ENCODE data around the gene FOXE1.

The FOXE1 gene

GRCh38 chr9:97847474-97848214, 5.4 kb upstream of the FOXE1 start:
- H3K36me3 ChIP-seq (ENCODE audit: control insufficient read depth in 2 of 2, insufficient read depth in 1 of 2, low read length in 2 of 2): no peaks in the 10 kb centered on the region
- H3K4me3 ChIP-seq (ENCODE audit: low read depth, low read length): no peak overlapping the region
- peaks cover 7% of the 10 kb centered on the region; the same call in 1 of the 2 replicates for H3K4me1 ChIP-seq (ENCODE audit: control insufficient read depth, insufficient read depth, low read length)
- no peak overlapping the region for H3K27ac ChIP-seq (ENCODE audit: extremely low read depth, low read depth, low read length)
- ChIA-PET POLR2A (no interaction called here), CTCF (interaction anchor here (1.2 kb wide), 1 partner anchor 77 kb away, joined by 4 read pairs; no protein-coding TSS in a partner anchor)
- no peak for TF ChIP-seq REST (tag by site-specific recombination; IDR thresholded peaks at IDR 0.05)
- TF ChIP-seq ZNF341 (tag by site-specific recombination; IDR thresholded peaks at IDR 0.05; ENCODE audit: low read depth): no peak
- TF ChIP-seq ZSCAN30 (tag by site-specific recombination; IDR thresholded peaks at IDR 0.05): no peak
- TF ChIP-seq INSM2 (tag by site-specific recombination; IDR thresholded peaks at IDR 0.05): no peak
- TF ChIP-seq ZNF558 (tag by site-specific recombination; IDR thresholded peaks at IDR 0.05): no peak
- TF ChIP-seq KLF7 (tag by site-specific recombination; IDR thresholded peaks at IDR 0.05; ENCODE audit: borderline replicate concordance): no peak
- no peak for TF ChIP-seq ZNF549 (tag by site-specific recombination; IDR thresholded peaks at IDR 0.05)
- TF ChIP-seq ZNF223 (tag by site-specific recombination; IDR thresholded peaks at IDR 0.05): no peak
- no peak for TF ChIP-seq ZNF747 (tag by site-specific recombination; IDR thresholded peaks at IDR 0.05)
- TF ChIP-seq ZNF211 (tag by site-specific recombination; IDR thresholded peaks at IDR 0.05; ENCODE audit: low read depth): no peak
- TF ChIP-seq ZNF776 (tag by site-specific recombination; IDR thresholded peaks at IDR 0.05; ENCODE audit: borderline replicate concordance): no peak
- no peak for TF ChIP-seq ZNF514 (tag by site-specific recombination; IDR thresholded peaks at IDR 0.05)
- no peak for TF ChIP-seq ZNF202 (tag by site-specific recombination; IDR thresholded peaks at IDR 0.05; ENCODE audit: borderline replicate concordance)
- TF ChIP-seq HOXC10 (CRISPR knock-in tag; IDR thresholded peaks at IDR 0.05): no peak
- TF ChIP-seq ZNF513 (tag by site-specific recombination; IDR thresholded peaks at IDR 0.05): no peak
- TF ChIP-seq ZNF18 (tag by site-specific recombination; IDR thresholded peaks at IDR 0.05): no peak
- TF ChIP-seq ZSCAN5A (tag by site-specific recombination; IDR thresholded peaks at IDR 0.05): no peak
- no peaks in the 10 kb centered on the region for H3K9me3 ChIP-seq (ENCODE audit: control insufficient read depth, insufficient read depth, low read depth, low read length)

All from HEK293 (cell line).